ENCODE measurements around the gene SH2B3.
A peak's percentile ranks its signal among the peaks of the same experiment; 100 is the strongest.

GRCh38 chr12:111434680-111435338, 29.1 kb downstream of the SH2B3 start:
- TF ChIP-seq EZH2phosphoT487 (IDR thresholded peaks at IDR 0.05; ENCODE audit: unreplicated experiment) (no peak), CTCF (conservative IDR thresholded peaks at IDR 0.05; ENCODE audit: low read depth in 2 of 2) (no peak), POLR2AphosphoS5 (IDR thresholded peaks at IDR 0.05; ENCODE audit: low read depth) (no peak), CREB1 (CRISPR knock-in tag; IDR thresholded peaks at IDR 0.05; ENCODE audit: low read depth) (peak; percentile 60), JUNB (IDR thresholded peaks at IDR 0.05; ENCODE audit: unreplicated experiment) (no peak), REST (IDR thresholded peaks at IDR 0.05; ENCODE audit: unreplicated experiment) (no peak), NANOG (IDR thresholded peaks at IDR 0.05; ENCODE audit: borderline replicate concordance) (no peak), EZH2 (IDR thresholded peaks at IDR 0.05; ENCODE audit: low read depth, unreplicated experiment) (no peak)

All from GM23338 (cell line).